A673 (cell line): ENCODE results near the gene ARFGEF2.

Source experiments
- EZH2 ChIP-seq: fragments of 200-600 bp; sonication (generic); IDR thresholded peaks from 2 replicates; pipeline ENCODE4 v1.6.1; 2017; ENCODE audit warnings: borderline replicate concordance, low read depth, mild to moderate bottlenecking, mixed read lengths, antibody characterized with exemption, low read length; ENCODE audit not compliant: poor library complexity, severe bottlenecking
- TF ChIP-seq, protein P1 (sequence below): fragments of 300-800, 200-600 bp; sonication (generic); conservative IDR thresholded peaks from 2 replicates; pipeline ENCODE4 v1.5.1; 2017; ENCODE audit warnings: low read depth, mild to moderate bottlenecking, antibody characterized with exemption, low read length, moderate library complexity, mixed read lengths

GRCh38 chr20:48891235-48892048 is 30.1 kb upstream of the ARFGEF2 start:
- TF ChIP-seq, protein P1, sequence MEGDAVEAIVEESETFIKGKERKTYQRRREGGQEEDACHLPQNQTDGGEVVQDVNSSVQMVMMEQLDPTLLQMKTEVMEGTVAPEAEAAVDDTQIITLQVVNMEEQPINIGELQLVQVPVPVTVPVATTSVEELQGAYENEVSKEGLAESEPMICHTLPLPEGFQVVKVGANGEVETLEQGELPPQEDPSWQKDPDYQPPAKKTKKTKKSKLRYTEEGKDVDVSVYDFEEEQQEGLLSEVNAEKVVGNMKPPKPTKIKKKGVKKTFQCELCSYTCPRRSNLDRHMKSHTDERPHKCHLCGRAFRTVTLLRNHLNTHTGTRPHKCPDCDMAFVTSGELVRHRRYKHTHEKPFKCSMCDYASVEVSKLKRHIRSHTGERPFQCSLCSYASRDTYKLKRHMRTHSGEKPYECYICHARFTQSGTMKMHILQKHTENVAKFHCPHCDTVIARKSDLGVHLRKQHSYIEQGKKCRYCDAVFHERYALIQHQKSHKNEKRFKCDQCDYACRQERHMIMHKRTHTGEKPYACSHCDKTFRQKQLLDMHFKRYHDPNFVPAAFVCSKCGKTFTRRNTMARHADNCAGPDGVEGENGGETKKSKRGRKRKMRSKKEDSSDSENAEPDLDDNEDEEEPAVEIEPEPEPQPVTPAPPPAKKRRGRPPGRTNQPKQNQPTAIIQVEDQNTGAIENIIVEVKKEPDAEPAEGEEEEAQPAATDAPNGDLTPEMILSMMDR: no peak
- no peak for TF ChIP-seq EZH2
